Measurements from ENCODE around the gene LNX1. TPM values are rescaled to one million over a fixed set of nuclear protein-coding genes. Genes with fewer than 3 reads are reported as not detected.
"Not testable (repeated sequence)": the region's sequence is repeated elsewhere in the genome, so short reads cannot be mapped to it uniquely, and the experiment has no call there.

Gene LNX1
- polyA plus RNA-seq, 3 donors from 2014 or later = 0.06 to 0.18 (median 0.12) TPM

- peaks cover 0 to 12% (median 0%) of the 10 kb centered on the region in 3 donors for H3K27me3 Mint-ChIP-seq (ENCODE audit: low read depth in 3 of 3)
- no peaks in the 10 kb centered on the region for H3K9me3 Mint-ChIP-seq
- H3K27ac Mint-ChIP-seq = no peak overlapping the region
- no peaks in the 10 kb centered on the region for H3K36me3 Mint-ChIP-seq
- H3K4me1 Mint-ChIP-seq = no peaks in the 10 kb centered on the region
- H3K4me3 Mint-ChIP-seq = no peak overlapping the region
- DNase-seq = no peak
Observed at GRCh38 chr4:53487766-53488165, 103.5 kb downstream of the LNX1 start.

DNA sequence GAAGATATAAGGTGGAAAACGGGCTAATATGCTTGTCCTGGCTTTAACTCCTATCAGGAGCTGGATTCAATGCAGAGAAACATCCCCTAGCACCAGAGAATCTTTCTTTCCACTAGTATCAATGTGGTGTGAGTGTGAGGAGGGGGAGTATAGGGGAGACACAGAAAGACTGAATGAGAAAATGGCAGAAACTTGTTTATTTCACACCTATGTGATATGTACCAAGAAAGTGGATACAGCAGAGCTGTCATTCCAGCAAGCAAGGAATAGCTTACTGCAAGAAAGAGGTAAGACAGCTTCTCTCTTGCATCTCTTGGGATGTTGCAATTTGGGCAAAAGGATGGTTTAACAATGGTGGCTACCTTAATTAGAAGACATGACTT is 105.6 kb downstream of the LNX1 start:
- no peaks in the 10 kb centered on the region for H3K9me3 Mint-ChIP-seq
- DNase-seq = no peak
- H3K36me3 Mint-ChIP-seq = no peaks in the 10 kb centered on the region
- H3K27ac Mint-ChIP-seq = no peak overlapping the region
- H3K4me3 Mint-ChIP-seq = no peak overlapping the region
- no peaks in the 10 kb centered on the region for H3K4me1 Mint-ChIP-seq
- peaks cover 0 to 11% (median 2%) of the 10 kb centered on the region in 3 donors for H3K27me3 Mint-ChIP-seq (ENCODE audit: low read depth in 3 of 3)

DNA sequence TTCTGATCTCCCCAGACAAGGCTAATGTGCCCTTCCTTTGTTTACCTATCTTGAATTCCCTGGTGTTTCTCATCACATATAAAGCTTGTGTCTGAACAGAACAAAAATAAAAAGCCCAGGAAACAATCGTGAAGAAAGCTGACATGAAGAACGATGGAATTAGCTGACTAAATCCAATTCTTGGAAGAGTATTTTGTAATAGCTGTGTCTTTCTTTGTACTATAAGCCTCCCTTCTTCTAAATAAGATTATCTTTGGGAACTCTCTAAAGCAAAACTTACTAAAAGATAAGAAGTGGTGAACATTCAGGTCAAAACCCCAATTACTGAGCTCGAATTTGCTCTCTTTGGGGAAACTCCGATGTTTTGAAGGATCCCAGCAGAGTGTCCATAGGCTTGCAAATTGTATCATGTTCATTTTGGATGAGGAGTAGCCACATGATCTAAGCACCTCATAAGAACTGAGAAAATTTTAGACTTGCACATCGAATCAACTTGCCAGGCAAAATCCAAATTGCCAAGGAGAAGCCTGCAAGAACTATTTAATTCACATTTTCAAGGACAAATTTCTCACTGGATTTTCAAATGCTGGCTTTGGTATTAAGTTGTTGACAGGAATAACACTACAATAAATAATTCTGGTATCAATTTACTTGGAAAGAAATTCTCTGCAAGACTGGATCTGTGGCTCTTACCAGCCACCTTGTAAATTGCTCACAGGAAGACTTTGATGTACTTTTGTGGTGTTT is 106.2 kb downstream of the LNX1 start:
- no peak for DNase-seq
- Mint-ChIP-seq H3K9me3 (no peaks in the 10 kb centered on the region), H3K36me3 (no peaks in the 10 kb centered on the region), H3K4me1 (no peaks in the 10 kb centered on the region), H3K4me3 (no peak overlapping the region), H3K27ac (no peak overlapping the region), H3K27me3 (ENCODE audit: low read depth in 3 of 3) (peaks cover 0 to 11% (median 2%) of the 10 kb centered on the region in 3 donors)

- Mint-ChIP-seq H3K4me1 (no peaks in the 10 kb centered on the region), H3K27ac (no peak overlapping the region), H3K9me3 (no peaks in the 10 kb centered on the region), H3K4me3 (no peak overlapping the region), H3K36me3 (no peaks in the 10 kb centered on the region), H3K27me3 (ENCODE audit: low read depth in 3 of 3) (peaks cover 1 to 11% (median 2%) of the 10 kb centered on the region in 3 donors)
- DNase-seq = no peak
Observed at GRCh38 chr4:53483250-53483649, 108.0 kb downstream of the LNX1 start.

DNA sequence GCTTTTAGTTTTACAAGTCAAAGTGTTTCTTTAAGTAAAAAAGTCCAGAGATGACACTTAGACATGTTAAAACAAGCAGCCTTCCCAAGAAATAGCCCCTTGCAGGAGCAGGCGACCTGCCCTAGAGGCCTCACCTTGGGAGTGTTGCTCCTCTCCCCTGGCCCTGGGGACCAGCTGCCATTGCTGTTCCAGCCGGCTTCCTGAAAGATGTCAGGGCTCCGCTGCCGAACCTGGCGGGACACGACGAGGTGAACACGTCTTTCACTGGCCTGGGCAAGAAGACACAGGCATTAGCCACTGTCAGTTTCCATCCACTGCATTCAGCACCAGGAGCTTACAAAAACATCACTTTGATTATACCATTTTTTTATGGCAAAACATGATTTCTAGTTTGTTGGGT is 109.7 kb downstream of the LNX1 start:
- no peaks in the 10 kb centered on the region for H3K9me3 Mint-ChIP-seq
- H3K4me1 Mint-ChIP-seq = no peaks in the 10 kb centered on the region
- no peaks in the 10 kb centered on the region for H3K36me3 Mint-ChIP-seq
- no peak overlapping the region for H3K27ac Mint-ChIP-seq
- H3K27me3 Mint-ChIP-seq (ENCODE audit: low read depth in 3 of 3) = peaks cover 1 to 6% (median 2%) of the 10 kb centered on the region in 3 donors
- DNase-seq = no peak
- no peak overlapping the region for H3K4me3 Mint-ChIP-seq

DNA sequence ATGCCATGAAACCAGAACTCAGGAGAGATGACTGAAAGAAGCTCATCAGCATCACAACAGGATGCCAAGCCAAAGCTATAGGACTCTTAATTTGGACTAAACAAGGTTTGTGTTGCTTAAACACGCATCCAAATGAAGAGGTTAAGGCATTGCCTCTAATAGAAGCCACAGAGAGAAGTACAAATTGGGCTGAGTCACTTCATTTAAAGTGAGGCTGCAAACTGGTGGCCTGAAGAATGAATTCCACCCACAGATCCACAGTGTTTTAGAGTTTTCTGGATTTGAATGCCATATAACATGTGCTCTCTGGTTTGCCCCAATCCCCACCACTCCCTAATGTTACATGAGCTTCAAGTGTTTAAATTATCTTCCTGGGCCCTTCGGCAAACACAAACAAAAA is 110.4 kb downstream of the LNX1 start:
- H3K9me3 Mint-ChIP-seq = no peaks in the 10 kb centered on the region
- no peak overlapping the region for H3K27ac Mint-ChIP-seq
- H3K27me3 Mint-ChIP-seq (ENCODE audit: low read depth in 3 of 3) = peaks cover 1 to 2% (median 2%) of the 10 kb centered on the region in 3 donors
- no peak for DNase-seq
- H3K4me3 Mint-ChIP-seq = no peak overlapping the region
- no peaks in the 10 kb centered on the region for H3K4me1 Mint-ChIP-seq
- H3K36me3 Mint-ChIP-seq = no peaks in the 10 kb centered on the region

- no peaks in the 10 kb centered on the region for H3K4me1 Mint-ChIP-seq
- no peak overlapping the region for H3K27ac Mint-ChIP-seq
- no peak for DNase-seq
- H3K4me3 Mint-ChIP-seq = no peak overlapping the region
- H3K27me3 Mint-ChIP-seq (ENCODE audit: low read depth in 3 of 3) = peaks cover 1 to 2% (median 2%) of the 10 kb centered on the region in 3 donors
- no peaks in the 10 kb centered on the region for H3K36me3 Mint-ChIP-seq
- no peaks in the 10 kb centered on the region for H3K9me3 Mint-ChIP-seq
Observed at GRCh38 chr4:53479736-53480525, 111.4 kb downstream of the LNX1 start.

GRCh38 chr4:53478671-53479456 is 112.4 kb downstream of the LNX1 start:
- no peak overlapping the region for H3K4me3 Mint-ChIP-seq
- no peaks in the 10 kb centered on the region for H3K4me1 Mint-ChIP-seq
- no peaks in the 10 kb centered on the region for H3K9me3 Mint-ChIP-seq
- H3K27me3 Mint-ChIP-seq (ENCODE audit: low read depth in 3 of 3) = peaks cover 1 to 2% (median 2%) of the 10 kb centered on the region in 3 donors
- H3K27ac Mint-ChIP-seq = no peak overlapping the region
- H3K36me3 Mint-ChIP-seq = no peaks in the 10 kb centered on the region
- DNase-seq = no peak

DNA sequence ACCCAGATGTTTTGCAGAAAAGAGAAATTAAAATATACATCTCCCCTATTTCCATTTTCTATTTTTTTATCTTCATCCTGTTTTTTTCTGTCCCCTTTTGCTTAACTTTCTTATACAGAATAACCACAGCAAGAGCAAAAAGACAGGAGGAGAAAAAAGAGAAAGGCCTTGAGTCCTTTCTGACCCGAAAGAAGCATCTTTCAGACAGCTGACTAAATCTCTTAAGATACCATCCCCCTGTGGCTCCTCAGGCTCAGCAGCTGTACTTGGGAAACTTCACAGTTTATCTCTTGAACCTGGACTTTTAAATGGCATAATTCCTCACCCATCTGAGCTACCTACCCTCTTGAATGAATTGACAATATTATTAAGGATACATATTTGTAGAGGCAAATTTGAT is 113.7 kb downstream of the LNX1 start:
- H3K4me3 Mint-ChIP-seq = no peak overlapping the region
- no peak for DNase-seq
- peaks cover 0 to 9% (median 4%) of the 10 kb centered on the region in 6 donors for H3K9me3 Mint-ChIP-seq
- H3K27ac Mint-ChIP-seq = no peak overlapping the region
- no peaks in the 10 kb centered on the region for H3K36me3 Mint-ChIP-seq
- no peaks in the 10 kb centered on the region for H3K4me1 Mint-ChIP-seq
- peaks cover 1 to 2% (median 2%) of the 10 kb centered on the region in 3 donors for H3K27me3 Mint-ChIP-seq (ENCODE audit: low read depth in 3 of 3)

GRCh38 chr4:53477038-53477565 is 114.2 kb downstream of the LNX1 start:
- H3K27ac Mint-ChIP-seq = no peak overlapping the region
- H3K36me3 Mint-ChIP-seq = no peaks in the 10 kb centered on the region
- peaks cover 0 to 11% (median 7%) of the 10 kb centered on the region in 6 donors for H3K9me3 Mint-ChIP-seq
- no peak for DNase-seq
- H3K4me3 Mint-ChIP-seq = no peak overlapping the region
- no peaks in the 10 kb centered on the region for H3K4me1 Mint-ChIP-seq
- H3K27me3 Mint-ChIP-seq (ENCODE audit: low read depth in 3 of 3) = peaks cover 1 to 2% (median 2%) of the 10 kb centered on the region in 3 donors

DNA sequence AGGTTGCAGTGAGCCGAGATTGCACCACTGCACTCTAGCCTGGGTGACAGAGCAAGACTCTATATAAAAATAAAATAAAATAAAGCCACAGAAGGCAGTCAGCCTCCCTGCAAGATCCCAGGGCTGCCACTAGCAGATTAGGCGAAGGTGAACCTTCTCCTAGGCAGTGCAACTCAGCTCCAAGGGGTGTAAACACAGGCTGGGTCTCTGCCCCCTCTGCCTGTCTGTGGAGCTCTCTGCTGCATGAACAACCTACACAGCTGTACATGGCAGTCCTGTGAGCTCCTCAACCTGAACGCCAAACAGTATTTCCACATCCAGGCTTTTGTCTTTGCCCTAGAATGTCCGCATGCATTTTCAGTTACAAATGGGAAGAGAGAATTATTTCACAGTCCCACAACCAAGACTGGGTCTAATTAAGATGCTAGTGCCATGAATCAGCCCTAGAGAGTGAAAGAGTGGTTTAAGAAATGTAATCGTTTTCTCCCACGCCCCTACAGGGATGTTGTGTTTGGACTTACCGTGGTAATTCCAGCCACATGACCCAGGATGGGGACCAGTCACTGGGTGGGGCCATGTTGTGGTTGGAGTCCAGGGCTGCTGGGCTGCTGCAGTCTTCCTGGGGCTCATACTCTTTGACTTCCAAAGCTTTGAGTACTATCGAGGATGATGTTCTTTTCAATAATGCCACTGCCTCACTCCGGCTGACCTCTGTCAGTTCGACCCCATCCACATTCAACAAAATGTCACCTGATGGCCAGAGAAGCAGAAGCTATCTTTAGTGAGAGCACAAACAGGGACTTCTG is 114.9 kb downstream of the LNX1 start:
- DNase-seq = no peak
- Mint-ChIP-seq H3K36me3 (no peaks in the 10 kb centered on the region), H3K9me3 (peaks cover 0 to 14% (median 9%) of the 10 kb centered on the region in 6 donors), H3K4me3 (no peak overlapping the region), H3K27ac (no peak overlapping the region), H3K27me3 (ENCODE audit: low read depth in 3 of 3) (peaks cover 0 to 1% (median 1%) of the 10 kb centered on the region in 3 donors), H3K4me1 (no peaks in the 10 kb centered on the region)

DNA sequence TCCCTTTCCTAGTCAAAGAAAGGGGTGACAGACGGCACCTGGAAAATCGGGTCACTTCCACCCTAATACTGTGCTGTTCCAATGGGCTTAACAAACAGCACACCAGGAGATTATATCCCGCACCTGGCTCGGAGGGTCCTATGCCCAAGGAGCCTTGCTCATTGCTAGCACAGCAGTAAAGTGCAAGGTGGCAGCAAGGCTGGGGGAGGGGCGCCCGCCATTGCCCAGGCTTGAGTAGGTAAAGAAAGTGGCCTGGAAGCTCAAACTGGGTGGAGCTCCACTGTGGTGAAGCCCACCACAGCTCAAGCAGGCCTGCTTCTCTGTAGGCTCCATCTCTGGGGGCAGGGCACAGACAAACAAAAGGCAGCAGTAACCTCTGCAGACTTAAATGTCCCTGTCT is 124.7 kb downstream of the LNX1 start:
- peaks cover 10 to 18% (median 16%) of the 10 kb centered on the region in 3 donors for H3K36me3 Mint-ChIP-seq
- DNase-seq; H3K4me1 Mint-ChIP-seq; H3K27ac Mint-ChIP-seq; H3K4me3 Mint-ChIP-seq; H3K27me3 Mint-ChIP-seq (ENCODE audit: low read depth in 3 of 3): not testable (repeated sequence)
- peaks cover 10 to 29% (median 25%) of the 10 kb centered on the region in 6 donors for H3K9me3 Mint-ChIP-seq

GRCh38 chr4:53465891-53466290 is 125.4 kb downstream of the LNX1 start:
- peaks cover 10 to 26% (median 21%) of the 10 kb centered on the region in 6 donors for H3K9me3 Mint-ChIP-seq
- DNase-seq = no peak
- H3K36me3 Mint-ChIP-seq = peaks cover 14 to 23% (median 22%) of the 10 kb centered on the region in 3 donors
- H3K27me3 Mint-ChIP-seq (ENCODE audit: low read depth in 3 of 3) = peaks cover 0 to 6% (median 5%) of the 10 kb centered on the region in 3 donors
- no peak overlapping the region for H3K27ac Mint-ChIP-seq
- no peaks in the 10 kb centered on the region for H3K4me1 Mint-ChIP-seq
- H3K4me3 Mint-ChIP-seq = no peak overlapping the region

Measured in immature natural killer cell (primary cell).